Skeletal muscle satellite cell (primary cell): ENCODE data around the gene MYO3B.

ENCODE experiments used
- H3K27me3 ChIP-seq: 2 replicates; pipeline ENCODE4 v1.7.0; 2013; ENCODE audit warnings: low read length; ENCODE audit not compliant: control insufficient read depth, insufficient read depth
- H3K36me3 ChIP-seq: 2 replicates; pipeline ENCODE4 v1.7.0; 2013; ENCODE audit warnings: mild to moderate bottlenecking, control low read depth, low read length; ENCODE audit not compliant: insufficient read depth
- H3K4me1 ChIP-seq: 2 replicates; pipeline ENCODE4 v1.7.0; 2013; ENCODE audit warnings: low read length; ENCODE audit not compliant: control insufficient read depth, insufficient read depth
- H3K4me2 ChIP-seq: 2 replicates; pipeline ENCODE4 v1.7.0; 2013; ENCODE audit warnings: mild to moderate bottlenecking, low read length
- H3K4me3 ChIP-seq: 2 replicates; pipeline ENCODE4 v1.7.0; 2013; ENCODE audit warnings: low read length
- H3K9ac ChIP-seq: 2 replicates; pipeline ENCODE4 v1.7.0; 2013; ENCODE audit warnings: mild to moderate bottlenecking, low read depth, low read length, moderate library complexity
- H3K9me3 ChIP-seq: replicated peaks from 2 replicates; pipeline ENCODE4 v1.7.0; 2013; ENCODE audit warnings: mild to moderate bottlenecking, control low read depth, low read length

The MYO3B gene

DNA sequence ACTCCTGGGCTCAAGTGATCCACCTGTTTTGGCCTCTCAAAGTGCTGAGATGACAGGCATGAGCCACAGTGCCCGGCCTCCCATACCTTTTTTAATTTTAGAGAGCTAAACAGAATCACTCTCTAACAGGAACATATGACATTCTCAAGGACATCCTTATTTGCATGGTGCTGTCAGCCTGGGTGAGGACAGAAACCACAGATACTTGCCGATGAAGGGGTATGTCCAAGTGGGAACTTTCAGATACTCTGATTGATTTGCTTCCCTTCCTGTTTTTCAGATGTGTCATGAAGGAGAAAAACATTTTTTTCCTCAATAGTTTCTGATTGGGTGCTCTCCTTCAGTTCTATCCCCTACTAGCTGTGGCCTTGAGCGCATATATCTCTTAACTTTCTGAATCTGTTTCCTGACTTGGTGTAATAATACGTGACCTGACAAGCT is 49.6 kb downstream of the MYO3B start:
- Histone ChIP-seq H3K9ac (no peak overlapping the region), H3K36me3 (no peaks in the 10 kb centered on the region), H3K9me3 (no peaks in the 10 kb centered on the region), H3K27me3 (no peaks in the 10 kb centered on the region), H3K4me3 (no peak overlapping the region), H3K4me1 (no peaks in the 10 kb centered on the region), H3K4me2 (no peak overlapping the region)

- H3K4me1 ChIP-seq, result no peaks in the 10 kb centered on the region
- H3K4me2 ChIP-seq, result no peak overlapping the region
- no peak overlapping the region for H3K4me3 ChIP-seq
- H3K36me3 ChIP-seq, result no peaks in the 10 kb centered on the region
- H3K27me3 ChIP-seq, result no peaks in the 10 kb centered on the region
- no peaks in the 10 kb centered on the region for H3K9me3 ChIP-seq
- H3K9ac ChIP-seq, result no peak overlapping the region
Observed at GRCh38 chr2:170227951-170228350, 50.0 kb downstream of the MYO3B start.

GRCh38 chr2:170228429-170228828 is 50.5 kb downstream of the MYO3B start:
- Histone ChIP-seq H3K9me3 (no peaks in the 10 kb centered on the region), H3K4me1 (no peaks in the 10 kb centered on the region), H3K27me3 (no peaks in the 10 kb centered on the region), H3K9ac (no peak overlapping the region), H3K4me3 (no peak overlapping the region), H3K36me3 (no peaks in the 10 kb centered on the region), H3K4me2 (no peak overlapping the region)

- Histone ChIP-seq H3K9me3 (no peaks in the 10 kb centered on the region), H3K4me2 (no peak overlapping the region), H3K4me1 (no peaks in the 10 kb centered on the region), H3K4me3 (no peak overlapping the region), H3K27me3 (no peaks in the 10 kb centered on the region), H3K9ac (no peak overlapping the region), H3K36me3 (no peaks in the 10 kb centered on the region)
Observed at GRCh38 chr2:170229125-170229524, 51.2 kb downstream of the MYO3B start.

GRCh38 chr2:170229744-170230143 is 51.8 kb downstream of the MYO3B start:
- H3K9me3 ChIP-seq, result no peaks in the 10 kb centered on the region
- no peaks in the 10 kb centered on the region for H3K27me3 ChIP-seq
- no peak overlapping the region for H3K4me2 ChIP-seq
- no peak overlapping the region for H3K4me3 ChIP-seq
- no peaks in the 10 kb centered on the region for H3K36me3 ChIP-seq
- no peaks in the 10 kb centered on the region for H3K4me1 ChIP-seq
- H3K9ac ChIP-seq, result no peak overlapping the region

GRCh38 chr2:170235860-170236679 is 58.1 kb downstream of the MYO3B start:
- Histone ChIP-seq H3K4me2 (no peak overlapping the region), H3K36me3 (no peaks in the 10 kb centered on the region), H3K4me3 (no peak overlapping the region), H3K27me3 (peaks cover 41% of the 10 kb centered on the region), H3K9ac (no peak overlapping the region), H3K4me1 (no peaks in the 10 kb centered on the region), H3K9me3 (no peaks in the 10 kb centered on the region)

- H3K4me2 ChIP-seq, result no peak overlapping the region
- no peaks in the 10 kb centered on the region for H3K4me1 ChIP-seq
- no peak overlapping the region for H3K4me3 ChIP-seq
- no peaks in the 10 kb centered on the region for H3K36me3 ChIP-seq
- H3K9ac ChIP-seq, result no peak overlapping the region
- peaks cover 41% of the 10 kb centered on the region for H3K27me3 ChIP-seq
- H3K9me3 ChIP-seq, result no peaks in the 10 kb centered on the region
Observed at GRCh38 chr2:170236680-170237047, 58.7 kb downstream of the MYO3B start.

GRCh38 chr2:170237572-170238120 is 59.7 kb downstream of the MYO3B start:
- Histone ChIP-seq H3K4me3 (no peak overlapping the region), H3K27me3 (peaks cover 49% of the 10 kb centered on the region), H3K4me2 (no peak overlapping the region), H3K9ac (no peak overlapping the region), H3K4me1 (no peaks in the 10 kb centered on the region), H3K9me3 (no peaks in the 10 kb centered on the region), H3K36me3 (no peaks in the 10 kb centered on the region)

DNA sequence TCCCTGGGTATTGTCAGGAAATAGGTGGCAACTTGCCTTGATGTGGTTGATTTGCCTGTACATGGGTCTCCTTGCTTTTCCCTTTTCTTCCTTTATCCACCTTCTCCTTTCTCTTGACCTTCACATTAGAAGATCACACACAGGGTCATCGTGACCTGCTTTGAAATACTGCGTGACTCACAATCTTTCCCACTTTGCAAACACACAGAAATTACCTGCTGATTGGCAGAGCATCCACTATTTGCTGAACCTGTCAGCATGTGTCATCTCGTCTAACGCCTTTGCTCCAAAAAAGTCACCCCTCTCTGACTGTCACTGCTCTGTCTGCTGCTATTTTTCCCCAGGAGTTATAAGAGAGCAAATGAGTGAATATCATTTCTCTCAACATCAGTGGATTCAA is 60.8 kb downstream of the MYO3B start:
- Histone ChIP-seq H3K27me3 (peaks cover 56% of the 10 kb centered on the region), H3K36me3 (no peaks in the 10 kb centered on the region), H3K9ac (no peak overlapping the region), H3K9me3 (no peaks in the 10 kb centered on the region), H3K4me3 (no peak overlapping the region), H3K4me2 (no peak overlapping the region), H3K4me1 (no peaks in the 10 kb centered on the region)

GRCh38 chr2:170240629-170241028 is 62.7 kb downstream of the MYO3B start:
- no peaks in the 10 kb centered on the region for H3K36me3 ChIP-seq
- no peak overlapping the region for H3K4me3 ChIP-seq
- H3K9ac ChIP-seq, result no peak overlapping the region
- no peaks in the 10 kb centered on the region for H3K4me1 ChIP-seq
- no peaks in the 10 kb centered on the region for H3K9me3 ChIP-seq
- H3K4me2 ChIP-seq, result no peak overlapping the region
- peaks cover 60% of the 10 kb centered on the region for H3K27me3 ChIP-seq

DNA sequence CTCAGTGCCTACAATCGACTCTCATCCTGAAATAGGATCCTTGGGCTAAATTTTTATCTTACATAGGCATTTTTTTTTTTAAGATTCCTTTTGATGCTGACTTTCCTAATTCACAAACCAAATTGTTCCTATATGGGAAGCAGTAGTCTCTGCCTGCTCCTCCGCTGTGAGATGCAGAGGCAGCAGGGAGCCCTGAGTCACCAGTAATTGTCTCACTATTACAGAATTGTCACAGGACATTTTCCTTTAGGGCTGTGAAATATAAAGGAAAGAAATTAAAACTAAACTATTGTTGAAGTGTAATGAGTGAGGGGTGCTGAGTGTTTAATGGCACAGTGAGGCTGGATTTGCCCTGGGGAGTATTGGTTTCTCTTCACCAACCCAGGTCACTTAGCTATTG is 63.8 kb downstream of the MYO3B start:
- H3K36me3 ChIP-seq, result no peaks in the 10 kb centered on the region
- H3K9ac ChIP-seq, result no peak overlapping the region
- no peaks in the 10 kb centered on the region for H3K4me1 ChIP-seq
- no peak overlapping the region for H3K4me3 ChIP-seq
- H3K4me2 ChIP-seq, result no peak overlapping the region
- no peaks in the 10 kb centered on the region for H3K9me3 ChIP-seq
- peaks cover 54% of the 10 kb centered on the region for H3K27me3 ChIP-seq
